Neural cell (in vitro differentiated cells): ENCODE results near the gene NUBPL. TPM values are rescaled to one million over a fixed set of nuclear protein-coding genes. Genes with fewer than 3 reads are reported as not detected.

ENCODE experiments used
- H2AFZ ChIP-seq: fragments of 200-600, 300-800 bp; sonication (generic), shearing (Covaris generic); 2 replicates; pipeline ENCODE4 v1.6.0; 2014; ENCODE audit warnings: low read depth, mild to moderate bottlenecking, antibody characterized with exemption, low read length, moderate library complexity
- H3F3A ChIP-seq: fragments of 200-600 bp; shearing (Covaris generic); 2 replicates; pipeline ENCODE4 v1.6.1; 2016; ENCODE audit warnings: mild to moderate bottlenecking, moderate library complexity, mixed read lengths, antibody characterized with exemption, low read length; ENCODE audit not compliant: insufficient read depth, poor library complexity, severe bottlenecking
- H3K27ac ChIP-seq: fragments of 200-600, 300-800 bp; sonication (generic), shearing (Covaris generic); 2 replicates; pipeline ENCODE4 v1.5.1; 2014; ENCODE audit warnings: mild to moderate bottlenecking, low read length, moderate library complexity
- H3K27me3 ChIP-seq: fragments of 300-800, 200-600 bp; sonication (generic), shearing (Covaris generic); 2 replicates; pipeline ENCODE4 v1.6.0; 2014; ENCODE audit warnings: mild to moderate bottlenecking, low read depth, low read length, moderate library complexity; ENCODE audit not compliant: insufficient read depth
- H3K36me3 ChIP-seq: fragments of 300-800, 200-600 bp; sonication (generic), shearing (Covaris generic); 2 replicates; pipeline ENCODE4 v1.5.1; 2014; ENCODE audit warnings: mild to moderate bottlenecking, antibody characterized with exemption, low read length, moderate library complexity; ENCODE audit not compliant: insufficient read depth
- H3K4me2 ChIP-seq: fragments of 300-800, 200-600 bp; sonication (generic), shearing (Covaris generic); 2 replicates; pipeline ENCODE4 v1.6.0; 2014; ENCODE audit warnings: mild to moderate bottlenecking, low read length
- H3K4me3 ChIP-seq: fragments of 300-800, 200-600 bp; sonication (generic), shearing (Covaris generic); 2 replicates; pipeline ENCODE4 v1.5.1; 2014; ENCODE audit warnings: mild to moderate bottlenecking, low read length, moderate library complexity
- H3K79me2 ChIP-seq: fragments of 200-600 bp; shearing (Covaris generic); replicated peaks from 2 replicates; pipeline ENCODE4 v1.6.0; 2014; ENCODE audit warnings: mild to moderate bottlenecking, low read length, moderate library complexity; ENCODE audit not compliant: insufficient read depth
- H3K9ac ChIP-seq: fragments of 300-800, 200-600 bp; sonication (generic), shearing (Covaris generic); 2 replicates; pipeline ENCODE4 v1.6.1; 2016; ENCODE audit warnings: mild to moderate bottlenecking, low read length, mixed read lengths
- H3K9me2 ChIP-seq: fragments of 200-600 bp; shearing (Covaris generic); 2 replicates; pipeline ENCODE4 v1.6.1; 2016; ENCODE audit warnings: mild to moderate bottlenecking, low read length, mixed read lengths; ENCODE audit not compliant: insufficient read depth
- H3K9me3 ChIP-seq: fragments of 200-600, 300-800 bp; sonication (generic), shearing (Covaris generic); 2 replicates; pipeline ENCODE4 v1.6.1; 2016; ENCODE audit warnings: mild to moderate bottlenecking, mixed run types, low read length, moderate library complexity, mixed read lengths
- H4K20me1 ChIP-seq: fragments of 200-600 bp; shearing (Covaris generic); 2 replicates; pipeline ENCODE4 v1.6.1; 2016; ENCODE audit warnings: mild to moderate bottlenecking, mixed run types; ENCODE audit not compliant: insufficient read depth
- EP300 ChIP-seq: fragments of 450-650 bp; conservative IDR thresholded peaks from 2 replicates; pipeline ENCODE4 v1.6.1; 2014; ENCODE audit warnings: antibody characterized with exemption, mild to moderate bottlenecking, moderate library complexity; ENCODE audit not compliant: poor library complexity, severe bottlenecking
- EZH2 ChIP-seq: fragments of 200-600, 300-800 bp; shearing (Covaris generic), sonication (generic); IDR thresholded peaks from 2 replicates; pipeline ENCODE4 v1.6.1; 2014; ENCODE audit warnings: antibody characterized with exemption, low read length, borderline replicate concordance, mild to moderate bottlenecking; ENCODE audit not compliant: insufficient read depth, poor library complexity, severe bottlenecking
- MXI1 ChIP-seq: fragments of 450-650 bp; conservative IDR thresholded peaks from 2 replicates; pipeline ENCODE4 v1.6.1; 2014; ENCODE audit warnings: antibody characterized with exemption, mild to moderate bottlenecking; ENCODE audit not compliant: poor library complexity, severe bottlenecking
- POLR2AphosphoS5 ChIP-seq: IDR thresholded peaks from 2 replicates; pipeline ENCODE4 v1.6.1; 2012
- RAD21 ChIP-seq: fragments of 450-650 bp; conservative IDR thresholded peaks from 2 replicates; pipeline ENCODE4 v1.6.1; 2014; ENCODE audit warnings: antibody characterized with exemption, mild to moderate bottlenecking, moderate library complexity
- REST ChIP-seq: IDR thresholded peaks from 2 replicates; pipeline ENCODE4 v1.6.1; 2012; ENCODE audit warnings: borderline replicate concordance
- SMC3 ChIP-seq: fragments of 450-650 bp; conservative IDR thresholded peaks from 2 replicates; pipeline ENCODE4 v1.6.1; 2014; ENCODE audit warnings: antibody characterized with exemption, mild to moderate bottlenecking, moderate library complexity; ENCODE audit not compliant: poor library complexity
- TAF1 ChIP-seq: IDR thresholded peaks from 2 replicates; pipeline ENCODE4 v1.6.1; 2012; ENCODE audit warnings: low read depth
- polyA plus RNA-seq: library from polyadenylated mRNA; depleted of rRNA; stranded (reverse); fragments of >200 nt; gene quantifications from 2 replicates; pipeline ENCODE4 v1.2.3, GENCODE V29; 2014
- TF ChIP-seq, protein P1 (sequence below): fragments of 450-650 bp; IDR thresholded peaks from 2 replicates; pipeline ENCODE4 v1.5.1; 2014; ENCODE audit warnings: antibody characterized with exemption, mild to moderate bottlenecking, moderate library complexity; ENCODE audit not compliant: poor library complexity, severe bottlenecking

The NUBPL gene
- polyA plus RNA-seq, 1 donor from 2014 or later, result 3.1 TPM

DNA sequence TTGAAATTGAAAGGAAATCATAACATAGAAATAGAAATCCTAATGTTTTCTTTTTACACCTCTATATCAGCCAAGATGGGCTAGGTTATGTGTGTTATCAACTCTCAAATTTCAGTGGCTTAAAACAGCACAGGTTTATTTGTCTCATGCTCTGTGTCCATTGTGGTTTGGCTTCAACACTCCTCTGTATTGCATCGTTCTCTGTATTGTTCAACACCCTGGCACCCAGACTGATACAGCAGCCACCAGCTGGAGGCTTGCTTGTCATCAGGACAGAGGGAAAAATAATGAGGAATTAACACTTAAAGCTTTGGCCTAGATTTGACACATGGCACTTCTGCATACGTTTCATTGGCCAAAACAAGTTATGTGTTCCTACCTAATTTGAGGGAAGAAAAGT, 281.7 kb downstream of the NUBPL start:
- Histone ChIP-seq H3K27me3 (no peaks in the 10 kb centered on the region), H3K79me2 (no peaks in the 10 kb centered on the region), H4K20me1 (no peaks in the 10 kb centered on the region), H3K9me3 (no peaks in the 10 kb centered on the region), H3K4me3 (no peak overlapping the region), H3K4me2 (no peak overlapping the region), H2AFZ (no peak overlapping the region), H3K27ac (no peak overlapping the region), H3K9me2 (no peaks in the 10 kb centered on the region), H3F3A (no peaks in the 10 kb centered on the region), H3K9ac (no peak overlapping the region), H3K36me3 (no peaks in the 10 kb centered on the region)
- TF ChIP-seq REST (no peak), EZH2 (no peak), EP300 (no peak), TAF1 (no peak)

DNA sequence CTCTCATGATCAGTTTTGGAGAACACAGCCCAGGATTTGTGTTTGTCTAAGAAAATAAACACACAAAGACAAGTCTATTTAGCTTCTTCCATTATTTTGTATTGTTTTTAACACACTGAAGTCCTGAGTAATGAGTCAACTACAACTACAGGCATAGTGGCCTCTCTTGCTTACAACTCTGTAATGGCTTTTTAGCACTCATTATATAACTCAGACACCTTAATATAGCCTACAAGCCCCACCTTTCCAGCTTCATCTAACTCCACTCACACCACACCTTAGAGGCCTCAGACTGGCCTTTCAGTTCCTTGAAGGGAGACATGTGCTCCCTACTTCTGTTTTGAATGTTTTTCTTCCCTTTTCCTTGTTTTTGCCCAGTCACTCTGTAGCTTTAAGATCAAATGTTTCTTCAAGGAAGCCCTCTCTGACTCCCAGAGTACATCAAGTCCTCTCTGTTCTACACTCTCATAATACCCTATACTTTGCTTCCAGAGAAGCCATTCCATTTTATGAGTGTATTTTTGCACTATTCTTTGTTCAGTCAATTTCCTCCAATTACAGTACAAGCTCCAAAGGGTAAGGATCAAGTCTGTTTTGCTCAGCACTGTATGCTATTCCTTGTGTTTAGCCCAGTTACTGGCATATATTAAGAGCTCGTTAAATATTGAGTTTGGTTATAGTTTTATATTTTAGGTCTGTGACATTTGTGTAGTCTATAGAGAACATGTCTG, 282.3 kb downstream of the NUBPL start:
- no peak overlapping the region for H3K27ac ChIP-seq
- H3F3A ChIP-seq, result no peaks in the 10 kb centered on the region
- no peaks in the 10 kb centered on the region for H3K9me3 ChIP-seq
- no peaks in the 10 kb centered on the region for H3K9me2 ChIP-seq
- no peak overlapping the region for H3K4me2 ChIP-seq
- H3K27me3 ChIP-seq, result no peaks in the 10 kb centered on the region
- no peaks in the 10 kb centered on the region for H3K36me3 ChIP-seq
- H3K9ac ChIP-seq, result no peak overlapping the region
- H3K79me2 ChIP-seq, result no peaks in the 10 kb centered on the region
- TF ChIP-seq EP300 (no peak), RAD21 (no peak), REST (no peak), SMC3 (no peak), POLR2AphosphoS5 (no peak), MXI1 (no peak), TAF1 (no peak), EZH2 (no peak)
- TF ChIP-seq, protein P1, sequence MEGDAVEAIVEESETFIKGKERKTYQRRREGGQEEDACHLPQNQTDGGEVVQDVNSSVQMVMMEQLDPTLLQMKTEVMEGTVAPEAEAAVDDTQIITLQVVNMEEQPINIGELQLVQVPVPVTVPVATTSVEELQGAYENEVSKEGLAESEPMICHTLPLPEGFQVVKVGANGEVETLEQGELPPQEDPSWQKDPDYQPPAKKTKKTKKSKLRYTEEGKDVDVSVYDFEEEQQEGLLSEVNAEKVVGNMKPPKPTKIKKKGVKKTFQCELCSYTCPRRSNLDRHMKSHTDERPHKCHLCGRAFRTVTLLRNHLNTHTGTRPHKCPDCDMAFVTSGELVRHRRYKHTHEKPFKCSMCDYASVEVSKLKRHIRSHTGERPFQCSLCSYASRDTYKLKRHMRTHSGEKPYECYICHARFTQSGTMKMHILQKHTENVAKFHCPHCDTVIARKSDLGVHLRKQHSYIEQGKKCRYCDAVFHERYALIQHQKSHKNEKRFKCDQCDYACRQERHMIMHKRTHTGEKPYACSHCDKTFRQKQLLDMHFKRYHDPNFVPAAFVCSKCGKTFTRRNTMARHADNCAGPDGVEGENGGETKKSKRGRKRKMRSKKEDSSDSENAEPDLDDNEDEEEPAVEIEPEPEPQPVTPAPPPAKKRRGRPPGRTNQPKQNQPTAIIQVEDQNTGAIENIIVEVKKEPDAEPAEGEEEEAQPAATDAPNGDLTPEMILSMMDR, result no peak
- H2AFZ ChIP-seq, result no peak overlapping the region
- no peaks in the 10 kb centered on the region for H4K20me1 ChIP-seq
- no peak overlapping the region for H3K4me3 ChIP-seq
